Body of pancreas (tissue), 4 donors: ENCODE results near the gene ANKS1A.

Experiments
- POLR2A ChIP-seq, 3 donors: fragments of 450-650 bp; IDR thresholded peaks; one replicate each; pipeline ENCODE4 v1.6.1; 2016; ENCODE audit warnings: antibody characterized with exemption in 3 of 3, mild to moderate bottlenecking in 2 of 3
- TF ChIP-seq, protein P1 (sequence below), 7 experiments: fragments of 450-650 bp in 4 of 7; fragments of 200-600 bp in 3 of 7; sonication (generic) in 3 of 7; IDR thresholded peaks; one replicate each; pipeline ENCODE4 v1.5.1; 2016 to 2019; ENCODE audit warnings: antibody characterized with exemption in 7 of 7

DNA sequence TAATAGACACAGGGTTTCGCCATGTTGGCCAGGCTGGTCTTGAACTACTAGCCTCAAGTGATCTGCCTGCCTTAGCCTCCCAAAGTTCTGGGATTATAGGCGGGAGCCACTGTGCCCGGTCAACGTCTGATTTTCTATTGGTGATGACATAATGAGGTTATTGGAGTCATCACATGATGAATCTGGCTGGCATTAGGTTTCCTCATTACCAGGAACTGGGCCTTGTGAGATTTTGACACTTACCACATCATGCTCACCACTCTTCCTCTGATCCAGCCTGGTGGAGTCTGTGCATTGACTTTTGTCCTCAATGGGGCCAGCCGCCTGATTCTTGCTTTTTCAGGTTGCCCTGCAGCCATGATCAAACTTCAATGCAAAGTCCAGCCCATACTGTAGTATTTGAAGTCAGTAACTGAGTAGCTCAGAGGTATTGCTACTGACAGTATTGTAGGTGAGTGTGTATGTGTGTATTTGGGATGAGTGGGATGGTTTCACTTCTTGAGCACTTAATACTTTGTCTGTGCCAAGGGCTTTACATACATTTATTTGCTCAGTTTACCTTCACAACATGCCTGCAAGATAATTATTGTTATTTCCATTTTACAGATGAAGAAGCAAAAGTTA is 16.0 kb downstream of the ANKS1A start:
- TF ChIP-seq, protein P1, sequence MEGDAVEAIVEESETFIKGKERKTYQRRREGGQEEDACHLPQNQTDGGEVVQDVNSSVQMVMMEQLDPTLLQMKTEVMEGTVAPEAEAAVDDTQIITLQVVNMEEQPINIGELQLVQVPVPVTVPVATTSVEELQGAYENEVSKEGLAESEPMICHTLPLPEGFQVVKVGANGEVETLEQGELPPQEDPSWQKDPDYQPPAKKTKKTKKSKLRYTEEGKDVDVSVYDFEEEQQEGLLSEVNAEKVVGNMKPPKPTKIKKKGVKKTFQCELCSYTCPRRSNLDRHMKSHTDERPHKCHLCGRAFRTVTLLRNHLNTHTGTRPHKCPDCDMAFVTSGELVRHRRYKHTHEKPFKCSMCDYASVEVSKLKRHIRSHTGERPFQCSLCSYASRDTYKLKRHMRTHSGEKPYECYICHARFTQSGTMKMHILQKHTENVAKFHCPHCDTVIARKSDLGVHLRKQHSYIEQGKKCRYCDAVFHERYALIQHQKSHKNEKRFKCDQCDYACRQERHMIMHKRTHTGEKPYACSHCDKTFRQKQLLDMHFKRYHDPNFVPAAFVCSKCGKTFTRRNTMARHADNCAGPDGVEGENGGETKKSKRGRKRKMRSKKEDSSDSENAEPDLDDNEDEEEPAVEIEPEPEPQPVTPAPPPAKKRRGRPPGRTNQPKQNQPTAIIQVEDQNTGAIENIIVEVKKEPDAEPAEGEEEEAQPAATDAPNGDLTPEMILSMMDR (IDR thresholded peaks at IDR 0.05) = no peak
- TF ChIP-seq POLR2A (IDR thresholded peaks at IDR 0.05) = no peak
